H9 (cell line): ENCODE data around the gene CACNB4. TPM values are rescaled to one million over a fixed set of nuclear protein-coding genes. Genes with fewer than 3 reads are reported as not detected.

ENCODE experiments used
- DNase-seq: peaks from one replicate; pipeline ENCODE4 v3.0.0-alpha.2; 2017
- H2AFZ ChIP-seq: one replicate; pipeline ENCODE4 v1.6.1; 2013; ENCODE audit warnings: mild to moderate bottlenecking, low read length, control low read depth, moderate library complexity
- H2AK5ac ChIP-seq: 2 replicates; pipeline ENCODE4 v1.6.1; 2013; ENCODE audit warnings: low read length, control low read depth, mixed read lengths; ENCODE audit not compliant: insufficient read length
- H2BK120ac ChIP-seq: one replicate; pipeline ENCODE4 v1.6.1; 2013; ENCODE audit warnings: low read depth, mild to moderate bottlenecking, low read length, control low read depth, inconsistent platforms; ENCODE audit not compliant: poor library complexity, severe bottlenecking
- H2BK12ac ChIP-seq: 2 replicates; pipeline ENCODE4 v1.6.1; 2013; ENCODE audit warnings: low read length, control low read depth, mixed read lengths, low read depth; ENCODE audit not compliant: insufficient read length
- H2BK15ac ChIP-seq: 2 replicates; pipeline ENCODE4 v1.6.1; 2013; ENCODE audit warnings: low read depth, low read length, control low read depth
- H2BK20ac ChIP-seq: one replicate; pipeline ENCODE4 v1.6.1; 2013; ENCODE audit warnings: low read depth, mild to moderate bottlenecking, low read length, control low read depth, inconsistent platforms; ENCODE audit not compliant: poor library complexity, severe bottlenecking
- H2BK5ac ChIP-seq: 2 replicates; pipeline ENCODE4 v1.6.1; 2013; ENCODE audit warnings: low read length, control low read depth, mixed read lengths; ENCODE audit not compliant: insufficient read length
- H3K14ac ChIP-seq: 2 replicates; pipeline ENCODE4 v1.6.1; 2013; ENCODE audit warnings: low read length, control low read depth; ENCODE audit not compliant: insufficient read depth
- H3K18ac ChIP-seq: 2 replicates; pipeline ENCODE4 v1.6.1; 2013; ENCODE audit warnings: low read depth, mild to moderate bottlenecking, mixed read lengths, low read length, control low read depth; ENCODE audit not compliant: insufficient read length
- H3K23ac ChIP-seq: 2 replicates; pipeline ENCODE4 v1.6.1; 2013; ENCODE audit warnings: low read length, control low read depth, mixed read lengths, low read depth; ENCODE audit not compliant: insufficient read length
- H3K23me2 ChIP-seq: 2 replicates; pipeline ENCODE4 v1.6.1; 2013; ENCODE audit warnings: low read depth, mild to moderate bottlenecking, mixed read lengths, low read length, control low read depth; ENCODE audit not compliant: insufficient read length, poor library complexity, severe bottlenecking
- H3K27ac ChIP-seq: 2 replicates; pipeline ENCODE4 v1.5.1; 2013; ENCODE audit warnings: low read length, control low read depth, mixed read lengths, low read depth; ENCODE audit not compliant: insufficient read length
- H3K27me3 ChIP-seq: 2 replicates; pipeline ENCODE4 v1.6.1; 2013; ENCODE audit warnings: low read length, control low read depth, inconsistent platforms; ENCODE audit not compliant: insufficient read depth
- H3K4ac ChIP-seq: 2 replicates; pipeline ENCODE4 v1.6.1; 2013; ENCODE audit warnings: low read depth, mild to moderate bottlenecking, control low read depth, inconsistent platforms, low read length, moderate library complexity
- H3K4me1 ChIP-seq: 2 replicates; pipeline ENCODE4 v1.6.1; 2013; ENCODE audit warnings: low read length, control low read depth, inconsistent platforms; ENCODE audit not compliant: insufficient read depth
- H3K4me2 ChIP-seq: 2 replicates; pipeline ENCODE4 v1.6.1; 2013; ENCODE audit warnings: low read length, control low read depth, mixed read lengths; ENCODE audit not compliant: insufficient read length, insufficient read depth
- H3K56ac ChIP-seq: 2 replicates; pipeline ENCODE4 v1.6.1; 2013; ENCODE audit warnings: low read depth, mild to moderate bottlenecking, mixed read lengths, low read length, control low read depth; ENCODE audit not compliant: insufficient read length
- H3K79me1 ChIP-seq: 2 replicates; pipeline ENCODE4 v1.6.1; 2013; ENCODE audit warnings: low read depth, mild to moderate bottlenecking, moderate library complexity, low read length, control low read depth, inconsistent platforms; ENCODE audit not compliant: insufficient read depth, poor library complexity, severe bottlenecking
- H3K79me2 ChIP-seq: 2 replicates; pipeline ENCODE4 v1.6.1; 2013; ENCODE audit warnings: low read length, control low read depth, inconsistent platforms; ENCODE audit not compliant: insufficient read depth
- H3K9ac ChIP-seq: 2 replicates; pipeline ENCODE4 v1.6.1; 2013; ENCODE audit warnings: low read length, control low read depth, mixed read lengths; ENCODE audit not compliant: insufficient read length; ENCODE audit errors: extremely low read depth
- H3K9me3 ChIP-seq: one replicate; pipeline ENCODE4 v1.6.1; 2013; ENCODE audit warnings: low read depth, low read length, inconsistent platforms; ENCODE audit not compliant: control insufficient read depth
- H3T11ph ChIP-seq: one replicate; pipeline ENCODE4 v1.6.1; 2013; ENCODE audit warnings: mild to moderate bottlenecking, low read length, control low read depth, inconsistent platforms
- H4K20me1 ChIP-seq: one replicate; pipeline ENCODE4 v1.6.1; 2013; ENCODE audit not compliant: control insufficient read depth, insufficient read length, insufficient read depth
- H4K5ac ChIP-seq: 2 replicates; pipeline ENCODE4 v1.6.1; 2013; ENCODE audit warnings: low read depth, mild to moderate bottlenecking, mixed read lengths, low read length, control low read depth; ENCODE audit not compliant: insufficient read length
- H4K8ac ChIP-seq: replicated peaks from 2 replicates; pipeline ENCODE4 v1.6.1; 2013; ENCODE audit warnings: low read length, control low read depth, mixed read lengths, low read depth; ENCODE audit not compliant: insufficient read length
- H4K91ac ChIP-seq: 2 replicates; pipeline ENCODE4 v1.6.1; 2013; ENCODE audit warnings: low read depth, mild to moderate bottlenecking, moderate library complexity, mixed read lengths, low read length, control low read depth; ENCODE audit not compliant: insufficient read length
- H3K27ac Mint-ChIP-seq, 3 experiments: 2 replicates in 2 of 3; 3 replicates in 1 of 3; pipeline ENCODE4 v1.8.0; 2020 to 2021; ENCODE audit warnings: mixed read lengths in 3 of 3, mild to moderate bottlenecking in 1 of 3, moderate library complexity in 1 of 3
- H3K27me3 Mint-ChIP-seq: 2 replicates; pipeline ENCODE4 v1.8.0; 2021; ENCODE audit warnings: low read depth, mild to moderate bottlenecking, moderate library complexity, mixed read lengths
- H3K36me3 Mint-ChIP-seq, 3 experiments: 2 replicates in 2 of 3; 3 replicates in 1 of 3; pipeline ENCODE4 v1.8.0; 2020 to 2021; ENCODE audit warnings: low read depth in 3 of 3, mixed read lengths in 3 of 3; ENCODE audit not compliant: insufficient read depth in 1 of 3
- H3K4me1 Mint-ChIP-seq, 2 experiments: 2 replicates each; pipeline ENCODE4 v1.8.0; 2020; ENCODE audit warnings: mixed read lengths in 2 of 2
- H3K4me3 Mint-ChIP-seq, 2 experiments: 2 replicates in 1 of 2; 3 replicates in 1 of 2; pipeline ENCODE4 v1.8.0; 2020 to 2021; ENCODE audit warnings: mild to moderate bottlenecking in 2 of 2, mixed read lengths in 2 of 2, moderate library complexity in 1 of 2
- H3K9me3 Mint-ChIP-seq, 2 experiments: 2 replicates in 1 of 2; 3 replicates in 1 of 2; pipeline ENCODE4 v1.8.0; 2020; ENCODE audit warnings: mild to moderate bottlenecking in 2 of 2, mixed read lengths in 2 of 2, moderate library complexity in 1 of 2
- CTCF ChIP-seq: fragments of 200-600 bp; sonication (generic); conservative IDR thresholded peaks from 3 replicates; pipeline ENCODE4 v1.8.0; 2021; ENCODE audit warnings: antibody characterized with exemption, mild to moderate bottlenecking
- WGBS: extraction: QIAGEN DNeasy Blood & Tissue Kit; methylation state at CpG from one replicate; pipeline ENCODE4 v1.1.7; 2013; ENCODE audit warnings: missing lambda C conversion rate, low lambda C conversion rate, mixed read lengths; ENCODE audit not compliant: insufficient read length; ENCODE audit errors: extremely low coverage; 5-methylcytosine and 5-hydroxymethylcytosine counted together
- total RNA-seq: library from RNA; stranded (reverse); gene quantifications from 2 replicates; pipeline ENCODE4 v1.2.1, GENCODE V29; 2021

The CACNB4 gene
- total RNA-seq, 1 experiment from 2014 or later = 1.4 TPM

GRCh38 chr2:151974988-151975387 lies 123.9 kb downstream of the CACNB4 start:
- Histone ChIP-seq H2BK15ac (no peak overlapping the region), H3T11ph (no peak overlapping the region), H2BK120ac (no peak overlapping the region), H3K79me2 (no peaks in the 10 kb centered on the region), H3K4me2 (no peak overlapping the region), H3K4me1 (no peaks in the 10 kb centered on the region; the same call in 1 of the 2 replicates), H4K8ac (no peak overlapping the region), H3K79me1 (no peaks in the 10 kb centered on the region), H3K27ac (no peak overlapping the region), H3K56ac (no peak overlapping the region), H3K9me3 (no peaks in the 10 kb centered on the region), H3K9ac (no peak overlapping the region), H2AFZ (no peak overlapping the region), H3K27me3 (no peaks in the 10 kb centered on the region), H4K20me1 (no peaks in the 10 kb centered on the region), H2BK20ac (no peak overlapping the region), H4K91ac (no peak overlapping the region), H3K4ac (no peak overlapping the region), H3K18ac (no peak overlapping the region), H4K5ac (no peak overlapping the region), H3K23me2 (no peaks in the 10 kb centered on the region), H2BK5ac (no peak overlapping the region), H3K23ac (no peak overlapping the region), H2AK5ac (no peak overlapping the region), H3K14ac (no peak overlapping the region), H2BK12ac (no peak overlapping the region)
- no CpG with 5 or more reads among the region's 3 CpGs for WGBS
- no peaks in the 10 kb centered on the region for H3K9me3 Mint-ChIP-seq
- H3K4me3 Mint-ChIP-seq = no peak overlapping the region
- TF ChIP-seq CTCF = no peak
- H3K36me3 Mint-ChIP-seq = no peaks in the 10 kb centered on the region; a peak in 1 of 7 replicates
- no peaks in the 10 kb centered on the region; the same call in none of the 2 replicates for H3K27me3 Mint-ChIP-seq
- H3K4me1 Mint-ChIP-seq = peaks cover 17 to 19% of the 10 kb centered on the region in 2 experiments
- H3K27ac Mint-ChIP-seq = no peak overlapping the region
- no peak for DNase-seq
